SK-N-MC (cell line): ENCODE results near the gene ERC2.

Source experiments
- EZH2 ChIP-seq: fragments of 200-600 bp; sonication (generic); IDR thresholded peaks from one replicate; pipeline ENCODE4 v1.6.1; 2017; ENCODE audit warnings: antibody characterized with exemption
- POLR2AphosphoS5 ChIP-seq: IDR thresholded peaks from 2 replicates; pipeline ENCODE4 v1.6.1; 2012; ENCODE audit warnings: mild to moderate bottlenecking, low read depth, low read length, borderline replicate concordance

DNA sequence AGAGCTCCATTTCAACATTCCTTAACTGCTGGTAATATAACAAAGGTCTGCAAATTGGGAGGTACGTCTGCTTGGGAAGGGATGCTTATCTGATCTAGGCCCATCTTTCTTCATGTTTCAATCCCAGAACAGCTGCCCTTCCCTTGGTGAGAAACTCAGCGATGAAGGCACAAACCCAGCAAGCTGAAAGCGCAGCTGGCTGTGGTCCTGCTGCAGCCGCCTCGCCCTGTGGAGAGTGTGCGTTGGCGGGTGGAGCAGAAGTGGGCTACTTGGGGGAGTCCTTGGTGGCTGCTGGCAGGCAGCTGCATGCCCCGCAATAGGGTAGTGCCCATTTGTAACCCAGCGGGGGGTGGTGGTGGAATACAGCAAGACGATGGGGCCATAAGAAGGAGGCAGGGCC, 820.6 kb downstream of the ERC2 start:
- TF ChIP-seq EZH2 (no peak), POLR2AphosphoS5 (no peak)
